Right cardiac atrium (tissue), 5 donors: ENCODE results near the gene DOCK9. TPM values are rescaled to one million over a fixed set of nuclear protein-coding genes. Genes with fewer than 3 reads are reported as not detected.

Experiments
- ATAC-seq, 2 donors: fragments of 200-7000 bp; cut with Tn5 transposase; one replicate each; pipeline versions ENCODE4 v1.8.0 to v1.9.1; 2020; ENCODE audit warnings: moderate library complexity in 2 of 2, mild to moderate bottlenecking in 1 of 2
- DNase-seq, 3 donors: peaks; one replicate each; pipeline ENCODE4 v3.0.0-alpha.2; 2020
- H3K27ac ChIP-seq: one replicate; pipeline ENCODE4 v1.5.1; 2013; ENCODE audit warnings: mild to moderate bottlenecking, low read length, control low read depth, moderate library complexity
- H3K27me3 ChIP-seq: one replicate; pipeline ENCODE4 v1.6.1; 2013; ENCODE audit not compliant: control insufficient read depth, insufficient read depth
- H3K4me1 ChIP-seq: one replicate; pipeline ENCODE4 v1.6.1; 2013; ENCODE audit warnings: low read length; ENCODE audit not compliant: control insufficient read depth, insufficient read depth
- H3K4me3 ChIP-seq: one replicate; pipeline ENCODE4 v1.5.1; 2013; ENCODE audit warnings: low read length, control low read depth
- H3K9me3 ChIP-seq: one replicate; pipeline ENCODE4 v1.6.1; 2013; ENCODE audit warnings: low read length; ENCODE audit not compliant: control insufficient read depth
- WGBS: extraction: QIAGEN DNeasy Blood & Tissue Kit; methylation state at CpG from one replicate; pipeline ENCODE4 v1.1.7; 2013; 5-methylcytosine and 5-hydroxymethylcytosine counted together
- intact Hi-C, 4 donors: fragments of 100-400 bp; cut with DNase I; formaldehyde crosslinking; loops; one replicate each; pipeline versions ENCODE4 v1.11.0 to v1.14.0; 2022 to 2023
- polyA plus RNA-seq: library from polyadenylated mRNA; stranded (reverse); fragments of 200-250 nt; gene quantifications from one replicate; pipeline ENCODE4 v1.2.3, GENCODE V29; 2013
- total RNA-seq, 4 donors: library from RNA; stranded (reverse); fragmentation: NEBNext Ultra II Directional; extraction: Animal tissue kit (Norgen Biotek cat#: 25700); gene quantifications; one replicate each; pipeline ENCODE4 v1.2.1, GENCODE V29; 2021
- donor health status: healthy with polysubstance abuse.
- donor health status: DM: no; HTN: yes; CAD: no.
- donor health status: DM: no; HTN: no; CAD: no.
- donor health status: DM: no; HTN: yes; CAD: no; lungs with severe emphysema.
- donor health status: DM: yes; HTN: yes; CAD: no.

DOCK9 gene
- total and polyA plus RNA-seq, 5 donors: 26.8 to 59.7 (median 55.4) TPM

GRCh38 chr13:98783856-98784478 is 193.9 kb downstream of the DOCK9 start:
- no peaks in the 10 kb centered on the region for H3K9me3 ChIP-seq
- no peak overlapping the region for H3K4me3 ChIP-seq
- no peak for DNase-seq
- intact Hi-C loops: no loop called here
- no peaks in the 10 kb centered on the region for H3K4me1 ChIP-seq
- no peak for ATAC-seq
- 83% methylated on average over 12 of the region's 12 CpGs for WGBS
- H3K27ac ChIP-seq: no peak overlapping the region
- no peaks in the 10 kb centered on the region for H3K27me3 ChIP-seq

DNA sequence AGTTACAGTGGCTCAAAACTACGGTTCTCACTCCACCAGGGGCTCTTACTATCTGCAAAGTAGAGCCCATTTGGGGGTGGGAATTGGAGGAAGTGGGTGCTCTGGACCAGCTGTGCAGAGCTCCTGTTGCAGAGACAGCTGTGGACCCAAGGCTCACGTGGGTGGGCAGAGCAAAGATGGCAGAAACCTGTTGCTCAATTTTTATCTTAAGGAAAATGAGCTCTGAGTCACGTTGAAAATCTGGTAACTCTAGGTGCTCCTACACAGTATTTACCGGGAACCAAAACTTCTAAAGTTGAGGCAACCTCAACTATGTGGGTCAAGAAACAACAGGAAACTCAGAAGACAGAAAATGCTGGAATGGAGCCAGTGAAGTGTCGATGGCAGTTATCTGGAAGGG is 195.2 kb downstream of the DOCK9 start:
- ATAC-seq (no peak), DNase-seq (no peak)
- intact Hi-C loops: no loop called here
- Histone ChIP-seq H3K27me3 (no peaks in the 10 kb centered on the region), H3K9me3 (no peaks in the 10 kb centered on the region), H3K4me1 (no peaks in the 10 kb centered on the region), H3K27ac (no peak overlapping the region), H3K4me3 (no peak overlapping the region)
- 55% methylated on average over 5 of the region's 5 CpGs for WGBS

- H3K4me3 ChIP-seq: no peak overlapping the region
- H3K27ac ChIP-seq: no peak overlapping the region
- ATAC-seq: no peak
- no peaks in the 10 kb centered on the region for H3K4me1 ChIP-seq
- WGBS: 84% methylated on average over 7 of the region's 7 CpGs
- no peak for DNase-seq
- intact Hi-C loops: no loop called here
- no peaks in the 10 kb centered on the region for H3K27me3 ChIP-seq
- H3K9me3 ChIP-seq: no peaks in the 10 kb centered on the region
Measured at GRCh38 chr13:98781905-98782304, 196.0 kb downstream of the DOCK9 start.

DNA sequence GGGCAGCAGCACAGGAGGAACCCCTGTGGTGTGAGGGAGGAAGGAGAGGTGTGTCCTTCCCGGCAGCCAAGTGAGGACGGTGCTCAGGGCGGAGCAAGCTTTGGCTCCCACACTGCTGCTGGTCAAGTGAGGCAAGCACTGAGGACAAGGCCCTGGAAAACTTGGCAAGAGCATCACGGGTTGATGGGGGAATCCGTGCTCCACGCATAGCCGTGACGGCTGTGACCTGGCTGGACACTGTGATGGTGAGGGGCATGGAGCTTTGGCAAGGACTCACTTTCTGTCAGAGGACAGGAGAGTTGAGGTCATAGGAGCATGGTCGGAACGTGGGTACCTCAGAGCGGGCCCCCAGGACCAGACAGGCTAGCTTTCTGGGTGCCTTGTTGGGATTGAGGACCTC is 196.4 kb downstream of the DOCK9 start:
- Histone ChIP-seq H3K27ac (no peak overlapping the region), H3K27me3 (no peaks in the 10 kb centered on the region), H3K9me3 (no peaks in the 10 kb centered on the region), H3K4me3 (no peak overlapping the region), H3K4me1 (no peaks in the 10 kb centered on the region)
- WGBS: 82% methylated on average over 11 of the region's 11 CpGs
- DNase-seq (no peak), ATAC-seq (no peak)
- intact Hi-C loops: no loop called here

- 88% methylated on average over 11 of the region's 11 CpGs for WGBS
- H3K27me3 ChIP-seq: no peaks in the 10 kb centered on the region
- H3K9me3 ChIP-seq: no peaks in the 10 kb centered on the region
- no peaks in the 10 kb centered on the region for H3K4me1 ChIP-seq
- intact Hi-C loops: no loop called here
- DNase-seq (no peak), ATAC-seq (no peak)
- no peak overlapping the region for H3K4me3 ChIP-seq
- no peak overlapping the region for H3K27ac ChIP-seq
Measured at GRCh38 chr13:98781045-98781444, 196.8 kb downstream of the DOCK9 start.

- ATAC-seq (no peak), DNase-seq (no peak)
- intact Hi-C loops: no loop called here
- Histone ChIP-seq H3K9me3 (no peaks in the 10 kb centered on the region), H3K27ac (no peak overlapping the region), H3K4me3 (no peak overlapping the region), H3K27me3 (no peaks in the 10 kb centered on the region), H3K4me1 (no peaks in the 10 kb centered on the region)
- WGBS: 63% methylated on average over 2 of the region's 2 CpGs
Measured at GRCh38 chr13:98780451-98780850, 197.4 kb downstream of the DOCK9 start.

GRCh38 chr13:98779695-98780094 is 198.2 kb downstream of the DOCK9 start:
- ATAC-seq (no peak), DNase-seq (no peak)
- H3K27ac ChIP-seq: no peak overlapping the region
- no peaks in the 10 kb centered on the region for H3K4me1 ChIP-seq
- WGBS: 57% methylated on average over 1 of the region's 1 CpG
- no peak overlapping the region for H3K4me3 ChIP-seq
- H3K9me3 ChIP-seq: no peaks in the 10 kb centered on the region
- intact Hi-C loops: no loop called here
- H3K27me3 ChIP-seq: no peaks in the 10 kb centered on the region

- no peak for ATAC-seq
- WGBS: 64% methylated on average over 8 of the region's 8 CpGs
Measured at GRCh38 chr13:98778749-98779148, 199.1 kb downstream of the DOCK9 start.

DNA sequence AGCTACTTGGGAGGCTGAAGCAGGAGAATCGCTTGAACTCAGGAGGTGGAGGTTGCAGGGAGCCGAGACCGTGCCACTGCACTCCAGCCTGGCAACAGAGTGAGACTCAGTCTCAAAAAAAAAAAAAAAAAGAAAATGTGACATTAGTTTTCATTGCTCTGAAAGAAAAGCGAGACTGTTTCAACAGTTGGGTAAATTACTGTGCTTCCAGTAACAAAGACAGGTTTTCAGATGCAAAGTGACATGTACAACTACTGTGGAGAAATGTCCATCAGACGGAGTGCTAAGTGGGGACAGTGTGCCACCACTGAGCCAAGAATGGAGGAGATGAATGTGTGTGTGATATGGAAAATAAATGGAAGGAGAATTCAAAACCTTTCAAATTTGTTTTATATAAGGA is 201.2 kb downstream of the DOCK9 start:
- WGBS: 76% methylated on average over 5 of the region's 5 CpGs
- no peak for ATAC-seq
- DNase-seq: no peak
- H3K27ac ChIP-seq: no peak overlapping the region
- no peaks in the 10 kb centered on the region for H3K27me3 ChIP-seq
- intact Hi-C loops: no loop called here
- H3K9me3 ChIP-seq: no peaks in the 10 kb centered on the region
- H3K4me3 ChIP-seq: no peak overlapping the region
- no peaks in the 10 kb centered on the region for H3K4me1 ChIP-seq

More at GRCh38 chr13:98778749-98779148, 199.1 kb downstream of the DOCK9 start:
- no peaks in the 10 kb centered on the region for H3K9me3 ChIP-seq
- no peaks in the 10 kb centered on the region for H3K27me3 ChIP-seq
- no peak overlapping the region for H3K27ac ChIP-seq
- H3K4me1 ChIP-seq: no peaks in the 10 kb centered on the region
- intact Hi-C loops: no loop called here
- no peak overlapping the region for H3K4me3 ChIP-seq
- DNase-seq: no peak

DNA sequence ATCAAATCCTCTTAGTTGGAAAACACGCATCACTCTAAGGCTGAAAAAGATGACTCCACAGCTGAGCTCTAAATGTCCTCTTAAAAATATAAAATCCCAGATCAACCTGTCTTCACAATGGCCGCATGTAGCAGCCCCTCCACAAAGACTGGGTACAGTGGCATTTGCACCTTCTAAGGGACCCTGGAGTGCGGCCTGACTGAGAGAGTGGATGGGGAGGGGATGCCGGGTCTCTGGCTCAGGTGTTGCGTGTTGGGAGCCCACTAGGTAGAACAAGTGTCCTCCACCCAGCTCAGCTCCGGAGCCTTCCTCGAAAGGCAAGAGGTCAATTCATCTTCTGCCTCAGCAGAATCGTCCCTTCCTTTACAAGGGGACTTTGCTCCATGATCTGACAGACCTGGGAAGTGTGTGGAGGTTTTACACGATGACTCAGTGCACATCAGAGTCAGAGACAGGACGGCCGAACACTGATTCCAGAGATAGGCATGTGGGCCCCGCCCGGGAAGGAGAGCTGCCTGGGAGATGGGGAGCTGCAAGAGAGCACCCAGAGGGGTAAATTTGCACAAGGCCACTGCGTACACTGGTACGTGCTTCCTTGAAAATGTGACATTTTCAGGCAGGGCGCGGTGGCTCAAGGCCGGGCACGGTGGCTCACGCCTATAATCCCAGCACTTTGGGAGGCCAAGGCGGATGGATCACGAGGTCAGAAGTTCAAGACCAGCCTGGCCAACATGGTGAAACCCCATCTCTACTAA is 201.8 kb downstream of the DOCK9 start:
- no peak overlapping the region for H3K4me3 ChIP-seq
- 86% methylated on average over 22 of the region's 22 CpGs for WGBS

DNA sequence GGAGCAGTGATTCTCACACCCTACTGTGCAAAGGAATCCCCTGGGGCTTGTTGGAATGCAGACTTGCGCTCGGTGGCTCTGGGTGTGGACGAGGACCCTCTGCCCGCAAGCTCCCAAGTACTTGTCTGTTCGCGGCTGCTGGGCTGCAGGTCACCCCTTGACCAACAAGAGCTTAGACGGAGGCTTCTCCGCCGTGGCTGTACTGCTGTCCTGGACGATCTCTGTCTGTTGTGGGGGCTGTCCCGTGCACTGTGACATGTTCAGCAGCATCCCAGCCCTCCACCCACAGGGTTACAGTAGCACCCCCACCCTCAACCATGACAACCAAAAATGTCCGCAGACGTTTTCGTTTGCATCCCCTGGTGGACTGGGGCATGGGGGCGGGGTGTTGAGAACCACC is 202.5 kb downstream of the DOCK9 start:
- no peaks in the 10 kb centered on the region for H3K27me3 ChIP-seq

More for the DNA sequence above, 201.8 kb downstream of the DOCK9 start:
- no peaks in the 10 kb centered on the region for H3K9me3 ChIP-seq
- DNase-seq: no peak
- intact Hi-C loops: no loop called here
- H3K27ac ChIP-seq: no peak overlapping the region
- ATAC-seq: no peak
- no peaks in the 10 kb centered on the region for H3K4me1 ChIP-seq
- no peaks in the 10 kb centered on the region for H3K27me3 ChIP-seq

More for the DNA sequence above, 202.5 kb downstream of the DOCK9 start:
- intact Hi-C loops: no loop called here
- WGBS: 74% methylated on average over 15 of the region's 15 CpGs
- Histone ChIP-seq H3K4me3 (no peak overlapping the region), H3K4me1 (no peaks in the 10 kb centered on the region), H3K27ac (no peak overlapping the region), H3K9me3 (no peaks in the 10 kb centered on the region)
- DNase-seq: no peak
- ATAC-seq: no peak
